Psoas muscle (tissue), 8 donors: ENCODE data around the gene EPS8L3. TPM values are rescaled to one million over a fixed set of nuclear protein-coding genes. Genes with fewer than 3 reads are reported as not detected.

Source experiments
- ATAC-seq, 4 donors: fragments of 200-7000 bp; cut with Tn5 transposase; one replicate each; pipeline ENCODE4 v1.9.1; 2020; ENCODE audit warnings: moderate library complexity in 3 of 4, mild to moderate bottlenecking in 2 of 4
- DNase-seq, 2 donors: peaks; one replicate each; pipeline ENCODE4 v3.0.0-alpha.2; 2020
- H3K27ac ChIP-seq: fragments of 200-600 bp; one replicate; pipeline ENCODE4 v1.8.0; 2022
- H3K27me3 ChIP-seq, 3 donors: fragments of 200-600 bp in 1 of 3; one replicate each; pipeline versions ENCODE4 v1.6.1 to v1.8.0; 2013 to 2022; ENCODE audit warnings: low read length in 2 of 3, mild to moderate bottlenecking in 2 of 3, moderate library complexity in 1 of 3; ENCODE audit not compliant: insufficient read depth in 3 of 3
- H3K36me3 ChIP-seq, 2 donors: fragments of 200-600 bp in 1 of 2; one replicate each; pipeline versions ENCODE4 v1.6.1 to v1.8.0; 2013 to 2022; ENCODE audit warnings: low read depth in 1 of 2, mild to moderate bottlenecking in 1 of 2, moderate library complexity in 1 of 2; ENCODE audit not compliant: insufficient read depth in 1 of 2
- H3K4me1 ChIP-seq: fragments of 200-600 bp; one replicate; pipeline ENCODE4 v1.8.0; 2022
- H3K4me3 ChIP-seq: fragments of 200-600 bp; one replicate; pipeline ENCODE4 v1.8.0; 2022; ENCODE audit warnings: mild to moderate bottlenecking
- H3K9me3 ChIP-seq: fragments of 200-600 bp; one replicate; pipeline ENCODE4 v1.8.0; 2022
- WGBS, 3 donors: extraction: QIAGEN DNeasy Blood & Tissue Kit; methylation state at CpG; one replicate each; pipeline versions ENCODE4 v1.1.6 to v1.1.7; 2013; 5-methylcytosine and 5-hydroxymethylcytosine counted together
- intact Hi-C, 2 donors: fragments of 100-400 bp; cut with DNase I; formaldehyde crosslinking; loops; one replicate each; pipeline versions ENCODE4 v1.11.0 to v1.14.2; 2022
- polyA plus RNA-seq, 3 donors: library from polyadenylated mRNA; stranded (reverse); fragments of 200-250 nt; gene quantifications; one replicate each; pipeline ENCODE4 v1.2.3, GENCODE V29; 2013
- total RNA-seq, 4 donors: library from RNA; stranded (reverse); fragmentation: NEBNext Ultra II Directional in 2 of 4; extraction: Animal tissue kit (Norgen Biotek cat#: 25700) in 2 of 4; gene quantifications; one replicate each; pipeline versions ENCODE4 v1.2.1 to v1.2.4, GENCODE V29; 2021 to 2023
- TF ChIP-seq, protein P1 (sequence below): fragments of 200-600 bp; IDR thresholded peaks from one replicate; pipeline ENCODE4 v1.8.0; 2022; ENCODE audit warnings: antibody characterized with exemption
- donor health status: healthy with polysubstance abuse.
- donor health status: DM: no; HTN: no; CAD: no; lungs with moderate emphysema.
- donor health status: Bipolar disorder and iron deficiency.
- donor health status: healthy.
- donor health status: DM: yes; HTN: yes; CAD: no.
- donor health status: DM: no; HTN: no; CAD: no.
- donor health status: DM: no; HTN: no; CAD: no.
- donor health status: DM: yes; HTN: yes; CAD: no.

The EPS8L3 gene
- total and polyA plus RNA-seq, 7 donors: 0.03 to 0.64 (median 0.57) TPM; not detected in 4

DNA sequence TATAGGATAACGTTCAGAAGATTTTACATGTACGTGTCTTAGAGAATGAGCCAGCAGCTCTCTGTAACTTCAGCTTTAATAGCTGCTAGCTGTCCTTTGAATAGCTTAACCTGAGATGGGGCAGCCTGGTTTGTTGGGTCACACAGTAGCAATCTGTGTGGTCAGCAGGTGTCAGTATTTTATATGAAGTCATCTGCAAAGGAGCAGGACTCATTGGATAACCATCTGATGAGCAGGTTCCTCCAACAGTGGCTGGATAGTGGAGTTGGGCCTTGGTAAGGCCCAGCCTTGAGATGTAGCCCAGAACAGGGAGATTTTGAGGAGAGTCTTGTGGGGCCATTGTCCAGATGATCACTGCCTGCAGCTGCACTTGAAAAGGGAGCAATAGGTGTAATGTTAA, 45.2 kb downstream of the EPS8L3 start:
- no peak overlapping the region for H3K27ac ChIP-seq
- H3K4me1 ChIP-seq: no peaks in the 10 kb centered on the region
- ATAC-seq (peak; percentile 75 to 95 (median 86)), DNase-seq (no peak)
- no peaks in the 10 kb centered on the region for H3K36me3 ChIP-seq
- WGBS, 3 donors: 67 to 96% (median 75%) methylated on average over 2 of the region's 2 CpGs
- H3K9me3 ChIP-seq: no peaks in the 10 kb centered on the region
- TF ChIP-seq, protein P1, sequence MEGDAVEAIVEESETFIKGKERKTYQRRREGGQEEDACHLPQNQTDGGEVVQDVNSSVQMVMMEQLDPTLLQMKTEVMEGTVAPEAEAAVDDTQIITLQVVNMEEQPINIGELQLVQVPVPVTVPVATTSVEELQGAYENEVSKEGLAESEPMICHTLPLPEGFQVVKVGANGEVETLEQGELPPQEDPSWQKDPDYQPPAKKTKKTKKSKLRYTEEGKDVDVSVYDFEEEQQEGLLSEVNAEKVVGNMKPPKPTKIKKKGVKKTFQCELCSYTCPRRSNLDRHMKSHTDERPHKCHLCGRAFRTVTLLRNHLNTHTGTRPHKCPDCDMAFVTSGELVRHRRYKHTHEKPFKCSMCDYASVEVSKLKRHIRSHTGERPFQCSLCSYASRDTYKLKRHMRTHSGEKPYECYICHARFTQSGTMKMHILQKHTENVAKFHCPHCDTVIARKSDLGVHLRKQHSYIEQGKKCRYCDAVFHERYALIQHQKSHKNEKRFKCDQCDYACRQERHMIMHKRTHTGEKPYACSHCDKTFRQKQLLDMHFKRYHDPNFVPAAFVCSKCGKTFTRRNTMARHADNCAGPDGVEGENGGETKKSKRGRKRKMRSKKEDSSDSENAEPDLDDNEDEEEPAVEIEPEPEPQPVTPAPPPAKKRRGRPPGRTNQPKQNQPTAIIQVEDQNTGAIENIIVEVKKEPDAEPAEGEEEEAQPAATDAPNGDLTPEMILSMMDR: no peak
- intact Hi-C loops: no loop called here
- H3K27me3 ChIP-seq: no peaks in the 10 kb centered on the region
- H3K4me3 ChIP-seq: no peak overlapping the region

DNA sequence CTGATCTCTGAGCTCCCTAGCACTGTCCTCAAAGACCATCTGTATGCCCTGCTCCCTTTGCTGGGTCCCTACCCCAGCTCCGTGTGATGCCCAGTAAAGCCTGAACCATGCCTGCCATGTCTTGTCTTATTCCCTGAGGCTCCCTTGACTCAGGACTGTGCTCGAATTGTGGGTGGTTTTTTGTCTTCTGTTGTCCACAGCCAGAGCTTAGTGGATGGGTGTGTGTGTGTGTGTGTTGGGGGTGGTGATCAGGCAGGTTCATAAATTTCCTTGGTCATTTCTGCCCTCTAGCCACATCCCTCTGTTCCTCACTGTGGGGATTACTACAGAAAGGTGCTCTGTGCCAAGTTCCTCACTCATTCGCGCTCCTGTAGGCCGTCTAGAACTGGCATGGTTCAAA, 46.0 kb downstream of the EPS8L3 start:
- intact Hi-C loops: no loop called here
- Histone ChIP-seq H3K27me3 (no peaks in the 10 kb centered on the region), H3K9me3 (no peaks in the 10 kb centered on the region), H3K4me1 (no peaks in the 10 kb centered on the region), H3K36me3 (no peaks in the 10 kb centered on the region), H3K4me3 (no peak overlapping the region), H3K27ac (no peak overlapping the region)
- DNase-seq (no peak), ATAC-seq (peak in 1 of 4 donors; percentile 13)
- 85 to 90% (median 89%) methylated on average over 5 of the region's 5 CpGs for WGBS, 3 donors
- TF ChIP-seq, protein P1: no peak

DNA sequence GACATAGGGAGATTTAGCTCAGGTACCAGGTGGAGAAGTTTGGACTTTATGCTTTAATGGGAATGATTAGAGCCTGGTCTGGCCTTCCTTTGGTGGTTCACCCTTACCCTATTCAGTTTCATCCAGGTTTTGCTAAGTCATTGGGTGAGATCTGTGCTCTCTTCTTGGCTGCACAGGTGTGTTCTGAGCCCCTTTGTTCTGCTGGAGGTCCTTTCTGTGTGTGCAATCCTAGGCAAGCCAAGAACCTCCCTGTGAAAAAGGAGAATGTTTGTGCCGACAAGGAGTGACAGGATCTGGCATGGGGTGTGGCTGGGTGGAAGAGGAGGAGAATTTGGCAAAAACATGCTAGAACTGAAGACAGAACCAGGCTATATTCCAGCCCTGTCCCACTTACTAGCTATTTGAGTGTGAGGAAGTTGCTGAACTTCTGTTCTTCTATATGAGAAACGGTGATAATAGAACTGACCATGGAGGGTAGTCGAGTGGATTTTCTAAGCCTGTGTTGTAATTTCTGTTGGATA, 47.1 kb downstream of the EPS8L3 start:
- Histone ChIP-seq H3K4me1 (no peaks in the 10 kb centered on the region), H3K4me3 (no peak overlapping the region), H3K36me3 (no peaks in the 10 kb centered on the region), H3K27ac (no peak overlapping the region), H3K27me3 (no peaks in the 10 kb centered on the region), H3K9me3 (no peaks in the 10 kb centered on the region)
- intact Hi-C loops: no loop called here
- DNase-seq: no peak
- TF ChIP-seq, protein P1: no peak
- WGBS, 3 donors: 61 to 75% (median 62%) methylated on average over 3 of the region's 3 CpGs
- no peak for ATAC-seq

DNA sequence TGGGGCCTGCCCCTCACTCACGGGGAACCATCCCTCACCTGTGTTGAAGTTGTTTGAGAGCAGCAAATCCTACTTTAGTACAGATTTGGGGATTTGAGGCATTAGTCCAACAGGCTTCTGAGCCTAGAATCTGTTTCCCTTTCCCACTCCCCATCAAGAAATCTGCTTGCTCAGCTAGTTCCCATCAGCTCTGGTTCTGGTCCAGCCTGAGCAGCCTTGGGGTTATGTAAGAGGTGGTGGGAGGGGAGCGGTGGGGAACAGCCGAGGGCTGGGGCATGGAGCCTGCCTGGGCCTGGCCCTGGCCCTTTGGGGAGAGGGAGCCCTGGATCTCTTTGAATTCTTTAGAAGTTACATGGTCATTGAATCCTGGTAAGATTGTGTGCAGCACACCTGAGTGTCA, 47.6 kb downstream of the EPS8L3 start:
- Histone ChIP-seq H3K9me3 (no peaks in the 10 kb centered on the region), H3K4me1 (no peaks in the 10 kb centered on the region), H3K36me3 (no peaks in the 10 kb centered on the region), H3K27ac (no peak overlapping the region), H3K27me3 (no peaks in the 10 kb centered on the region), H3K4me3 (no peak overlapping the region)
- TF ChIP-seq, protein P1: no peak
- DNase-seq (no peak), ATAC-seq (no peak)
- 81 to 95% (median 88%) methylated on average over 3 of the region's 3 CpGs for WGBS, 3 donors
- intact Hi-C loops: no loop called here
